ENCODE measurements around the gene TNPO3. TPM values are rescaled to one million over a fixed set of nuclear protein-coding genes. Genes with fewer than 3 reads are reported as not detected.
A peak's percentile ranks its signal among the peaks of the same experiment; 100 is the strongest.
"Not testable (repeated sequence)": the region's sequence is repeated elsewhere in the genome, so short reads cannot be mapped to it uniquely, and the experiment has no call there.

Gene TNPO3
- total RNA-seq, 6 donors from 2014 or later = 21.6 to 37.7 (median 33.0) TPM

GRCh38 chr7:128946936-128947830, 107.7 kb downstream of the TNPO3 start:
- Histone ChIP-seq H3K27me3 (no peaks in the 10 kb centered on the region), H3K9me3 (no peaks in the 10 kb centered on the region), H3K4me3 (no peak overlapping the region), H3K4me1 (peaks cover 0 to 7% (median 3%) of the 10 kb centered on the region in 4 donors), H3K27ac (no peak overlapping the region), H3K36me3 (peaks cover 0 to 13% (median 5%) of the 10 kb centered on the region in 4 donors)
- DNase-seq = peak in 1 of 2 donors; percentile 74
- no peak for TF ChIP-seq EP300 (IDR thresholded peaks at IDR 0.05)
- peak in 1 of 6 experiments; percentile 4 for TF ChIP-seq CTCF (IDR thresholded peaks at IDR 0.05)
- ATAC-seq (ENCODE audit: low FRiP score in 2 of 2) = no peak
- 86 to 91% methylated on average over 15 to 17 of the region's 22 CpGs for WGBS, 2 donors

GRCh38 chr7:128945668-128946366, 109.1 kb downstream of the TNPO3 start:
- H3K27ac ChIP-seq = no peak overlapping the region
- TF ChIP-seq POLR2A (IDR thresholded peaks at IDR 0.05) = no peak
- no peak for TF ChIP-seq POLR2AphosphoS5 (IDR thresholded peaks at IDR 0.05)
- TF ChIP-seq CTCF (IDR thresholded peaks at IDR 0.05) = no peak
- no peak for TF ChIP-seq EP300 (IDR thresholded peaks at IDR 0.05)
- no peak overlapping the region for H3K4me3 ChIP-seq
- H3K4me1 ChIP-seq = peaks cover 0 to 9% (median 6%) of the 10 kb centered on the region in 4 donors
- WGBS, 2 donors = 83 to 92% methylated on average over 7 to 20 of the region's 21 CpGs
- no peaks in the 10 kb centered on the region for H3K27me3 ChIP-seq
- H3K36me3 ChIP-seq = peaks cover 0 to 13% (median 1%) of the 10 kb centered on the region in 4 donors
- H3K9me3 ChIP-seq = no peaks in the 10 kb centered on the region
- DNase-seq (no peak), ATAC-seq (ENCODE audit: low FRiP score in 2 of 2) (no peak)

DNA sequence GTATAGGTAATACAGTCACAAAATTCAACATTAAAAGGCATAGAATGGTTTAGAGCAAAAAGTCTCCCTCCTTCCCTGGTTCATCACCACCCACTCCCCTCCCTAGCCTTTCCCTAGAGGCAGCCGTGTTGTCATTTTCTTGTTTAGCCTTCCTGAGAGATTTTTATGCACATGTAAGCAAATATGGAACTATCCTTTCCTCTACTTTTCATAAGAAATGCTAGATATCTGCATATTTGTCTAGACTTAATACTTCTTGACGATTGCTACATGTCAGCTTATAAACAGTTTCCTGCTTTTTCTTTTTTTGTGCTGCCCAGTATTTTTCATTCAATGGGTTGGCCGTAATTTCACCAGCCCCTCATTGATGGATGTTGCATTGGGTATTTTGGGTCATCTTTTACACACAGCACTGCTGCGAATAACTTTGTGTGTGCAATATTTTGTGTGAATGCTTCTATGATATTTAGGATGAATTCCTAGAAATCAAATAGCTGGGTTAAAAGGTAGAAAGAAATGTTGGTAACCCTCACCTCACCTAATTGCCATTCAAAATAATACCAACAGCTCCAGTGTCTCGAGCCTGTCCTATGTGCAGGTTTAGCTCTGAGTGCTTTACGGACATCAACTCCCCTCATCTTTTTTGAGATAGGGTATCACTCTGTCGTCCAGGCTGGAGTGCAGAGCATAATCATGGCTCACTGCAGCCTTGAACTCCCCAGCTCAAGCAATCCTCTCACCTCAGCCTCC, 110.2 kb downstream of the TNPO3 start:
- peaks cover 0 to 13% (median 1%) of the 10 kb centered on the region in 4 donors for H3K36me3 ChIP-seq
- H3K27ac ChIP-seq = no peak overlapping the region
- peaks cover 0 to 9% (median 6%) of the 10 kb centered on the region in 4 donors for H3K4me1 ChIP-seq
- no peaks in the 10 kb centered on the region for H3K9me3 ChIP-seq
- 69 to 72% methylated on average over 7 of the region's 7 CpGs for WGBS, 2 donors
- ATAC-seq (ENCODE audit: low FRiP score in 2 of 2) = no peak
- H3K27me3 ChIP-seq = no peaks in the 10 kb centered on the region
- no peak overlapping the region for H3K4me3 ChIP-seq
- DNase-seq = no peak
- TF ChIP-seq POLR2AphosphoS5 (IDR thresholded peaks at IDR 0.05) = no peak
- no peak for TF ChIP-seq POLR2A (IDR thresholded peaks at IDR 0.05)
- no peak for TF ChIP-seq CTCF (IDR thresholded peaks at IDR 0.05)

GRCh38 chr7:128943251-128943650, 111.7 kb downstream of the TNPO3 start:
- not testable (repeated sequence) for DNase-seq; H3K36me3 ChIP-seq; H3K9me3 ChIP-seq; H3K27me3 ChIP-seq; H3K27ac ChIP-seq; H3K4me3 ChIP-seq; ATAC-seq (ENCODE audit: low FRiP score in 2 of 2)
- 73 to 82% methylated on average over 2 of the region's 2 CpGs for WGBS, 2 donors
- peaks cover 10 to 23% (median 11%) of the 10 kb centered on the region in 4 donors for H3K4me1 ChIP-seq

All from upper lobe of left lung (tissue), 6 donors.